Psoas muscle (tissue), 8 donors: ENCODE data around the gene DYNC2I2. TPM values are rescaled to one million over a fixed set of nuclear protein-coding genes. Genes with fewer than 3 reads are reported as not detected.

Experiments used
- ATAC-seq, 4 donors: fragments of 200-7000 bp; cut with Tn5 transposase; one replicate each; pipeline ENCODE4 v1.9.1; 2020; ENCODE audit warnings: moderate library complexity in 3 of 4, mild to moderate bottlenecking in 2 of 4
- DNase-seq, 2 donors: peaks; one replicate each; pipeline ENCODE4 v3.0.0-alpha.2; 2020
- H3K27ac ChIP-seq: fragments of 200-600 bp; one replicate; pipeline ENCODE4 v1.8.0; 2022
- H3K27me3 ChIP-seq, 3 donors: fragments of 200-600 bp in 1 of 3; one replicate each; pipeline versions ENCODE4 v1.6.1 to v1.8.0; 2013 to 2022; ENCODE audit warnings: low read length in 2 of 3, mild to moderate bottlenecking in 2 of 3, moderate library complexity in 1 of 3; ENCODE audit not compliant: insufficient read depth in 3 of 3
- H3K36me3 ChIP-seq, 2 donors: fragments of 200-600 bp in 1 of 2; one replicate each; pipeline versions ENCODE4 v1.6.1 to v1.8.0; 2013 to 2022; ENCODE audit warnings: low read depth in 1 of 2, mild to moderate bottlenecking in 1 of 2, moderate library complexity in 1 of 2; ENCODE audit not compliant: insufficient read depth in 1 of 2
- H3K4me1 ChIP-seq: fragments of 200-600 bp; one replicate; pipeline ENCODE4 v1.8.0; 2022
- H3K4me3 ChIP-seq: fragments of 200-600 bp; one replicate; pipeline ENCODE4 v1.8.0; 2022; ENCODE audit warnings: mild to moderate bottlenecking
- H3K9me3 ChIP-seq: fragments of 200-600 bp; one replicate; pipeline ENCODE4 v1.8.0; 2022
- WGBS, 3 donors: extraction: QIAGEN DNeasy Blood & Tissue Kit; methylation state at CpG; one replicate each; pipeline versions ENCODE4 v1.1.6 to v1.1.7; 2013; 5-methylcytosine and 5-hydroxymethylcytosine counted together
- intact Hi-C, 2 donors: fragments of 100-400 bp; cut with DNase I; formaldehyde crosslinking; loops; one replicate each; pipeline versions ENCODE4 v1.11.0 to v1.14.2; 2022
- polyA plus RNA-seq, 3 donors: library from polyadenylated mRNA; stranded (reverse); fragments of 200-250 nt; gene quantifications; one replicate each; pipeline ENCODE4 v1.2.3, GENCODE V29; 2013
- total RNA-seq, 4 donors: library from RNA; stranded (reverse); fragmentation: NEBNext Ultra II Directional in 2 of 4; extraction: Animal tissue kit (Norgen Biotek cat#: 25700) in 2 of 4; gene quantifications; one replicate each; pipeline versions ENCODE4 v1.2.1 to v1.2.4, GENCODE V29; 2021 to 2023
- TF ChIP-seq, protein P1 (sequence below): fragments of 200-600 bp; IDR thresholded peaks from one replicate; pipeline ENCODE4 v1.8.0; 2022; ENCODE audit warnings: antibody characterized with exemption
- donor health status: healthy with polysubstance abuse.
- donor health status: DM: no; HTN: no; CAD: no; lungs with moderate emphysema.
- donor health status: Bipolar disorder and iron deficiency.
- donor health status: healthy.
- donor health status: DM: yes; HTN: yes; CAD: no.
- donor health status: DM: no; HTN: no; CAD: no.
- donor health status: DM: no; HTN: no; CAD: no.
- donor health status: DM: yes; HTN: yes; CAD: no.

The DYNC2I2 gene
- total and polyA plus RNA-seq, 7 donors: 6.3 to 29.1 (median 10.3) TPM

DNA sequence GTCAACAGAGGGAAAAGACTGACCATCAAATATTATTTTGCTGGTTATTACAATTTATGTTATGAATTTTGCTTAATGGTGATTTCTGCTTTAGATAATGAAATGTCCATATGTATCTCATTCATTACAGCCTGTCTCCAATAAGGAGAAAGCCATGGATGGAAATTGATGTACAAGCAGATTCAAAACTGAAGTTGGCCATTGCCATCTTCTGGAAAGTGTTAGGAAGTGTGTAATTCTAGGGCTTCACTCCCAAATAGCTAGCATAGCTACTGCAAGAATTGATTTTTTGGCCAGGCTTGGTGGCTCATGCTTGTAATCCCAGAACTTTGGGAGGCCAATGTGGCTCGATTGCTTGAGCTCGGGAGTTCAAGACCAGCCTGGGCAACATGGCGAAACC is 45.8 kb downstream of the DYNC2I2 start:
- DNase-seq: no peak
- no peak for ATAC-seq
- Histone ChIP-seq H3K4me1 (peaks cover 16% of the 10 kb centered on the region), H3K9me3 (no peaks in the 10 kb centered on the region), H3K27ac (no peak overlapping the region), H3K4me3 (no peak overlapping the region), H3K27me3 (no peaks in the 10 kb centered on the region), H3K36me3 (peaks cover 22 to 97% of the 10 kb centered on the region in 2 donors)
- 72 to 80% (median 75%) methylated on average over 3 of the region's 3 CpGs for WGBS, 3 donors
- TF ChIP-seq, protein P1, sequence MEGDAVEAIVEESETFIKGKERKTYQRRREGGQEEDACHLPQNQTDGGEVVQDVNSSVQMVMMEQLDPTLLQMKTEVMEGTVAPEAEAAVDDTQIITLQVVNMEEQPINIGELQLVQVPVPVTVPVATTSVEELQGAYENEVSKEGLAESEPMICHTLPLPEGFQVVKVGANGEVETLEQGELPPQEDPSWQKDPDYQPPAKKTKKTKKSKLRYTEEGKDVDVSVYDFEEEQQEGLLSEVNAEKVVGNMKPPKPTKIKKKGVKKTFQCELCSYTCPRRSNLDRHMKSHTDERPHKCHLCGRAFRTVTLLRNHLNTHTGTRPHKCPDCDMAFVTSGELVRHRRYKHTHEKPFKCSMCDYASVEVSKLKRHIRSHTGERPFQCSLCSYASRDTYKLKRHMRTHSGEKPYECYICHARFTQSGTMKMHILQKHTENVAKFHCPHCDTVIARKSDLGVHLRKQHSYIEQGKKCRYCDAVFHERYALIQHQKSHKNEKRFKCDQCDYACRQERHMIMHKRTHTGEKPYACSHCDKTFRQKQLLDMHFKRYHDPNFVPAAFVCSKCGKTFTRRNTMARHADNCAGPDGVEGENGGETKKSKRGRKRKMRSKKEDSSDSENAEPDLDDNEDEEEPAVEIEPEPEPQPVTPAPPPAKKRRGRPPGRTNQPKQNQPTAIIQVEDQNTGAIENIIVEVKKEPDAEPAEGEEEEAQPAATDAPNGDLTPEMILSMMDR: no peak
- intact Hi-C loops: no loop called here

GRCh38 chr9:128607642-128608350 is 48.9 kb downstream of the DYNC2I2 start:
- H3K4me3 ChIP-seq: no peak overlapping the region
- H3K9me3 ChIP-seq: no peaks in the 10 kb centered on the region
- WGBS, 3 donors: 22 to 33% (median 29%) methylated on average over 16 of the region's 16 CpGs
- TF ChIP-seq, protein P1: no peak
- H3K27me3 ChIP-seq: no peaks in the 10 kb centered on the region
- DNase-seq (peak; percentile 87 to 95), ATAC-seq (peak; percentile 97 to 98 (median 98))
- peaks cover 16% of the 10 kb centered on the region for H3K4me1 ChIP-seq
- intact Hi-C loops: no loop called here
- peak overlapping the region; percentile 66 for H3K27ac ChIP-seq
- H3K36me3 ChIP-seq: peaks cover 12 to 97% of the 10 kb centered on the region in 2 donors

- intact Hi-C loops: no loop called here
- Histone ChIP-seq H3K4me1 (peaks cover 15% of the 10 kb centered on the region), H3K27ac (no peak overlapping the region), H3K36me3 (peaks cover 5 to 99% of the 10 kb centered on the region in 2 donors), H3K27me3 (no peaks in the 10 kb centered on the region), H3K4me3 (no peak overlapping the region), H3K9me3 (no peaks in the 10 kb centered on the region)
- DNase-seq: no peak
- TF ChIP-seq, protein P1: no peak
- no peak for ATAC-seq
- WGBS, 3 donors: 84 to 92% (median 92%) methylated on average over 8 of the region's 8 CpGs
Measured at GRCh38 chr9:128603697-128604096, 53.0 kb downstream of the DYNC2I2 start.

DNA sequence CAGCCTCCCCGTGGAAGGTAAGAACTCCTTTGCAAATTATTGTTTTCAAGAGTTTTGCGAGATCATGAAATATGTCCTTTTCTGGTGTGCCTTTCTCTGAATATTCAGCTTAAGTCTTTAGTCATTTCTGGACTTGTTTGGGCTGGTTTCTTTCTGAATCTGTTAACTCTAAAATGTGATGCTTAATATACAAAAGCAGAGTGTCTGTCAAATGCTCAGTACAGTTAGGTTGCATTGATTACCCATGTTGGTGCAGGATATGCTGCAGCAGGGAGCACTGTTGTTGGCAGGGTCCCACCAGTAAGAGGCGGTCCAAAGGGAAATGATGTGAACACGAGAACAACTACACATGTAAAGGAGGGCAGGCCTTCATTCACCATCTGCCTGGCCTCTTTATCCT is 56.5 kb downstream of the DYNC2I2 start:
- Histone ChIP-seq H3K9me3 (no peaks in the 10 kb centered on the region), H3K36me3 (peaks cover 4 to 100% of the 10 kb centered on the region in 2 donors), H3K27me3 (no peaks in the 10 kb centered on the region), H3K4me1 (no peaks in the 10 kb centered on the region), H3K27ac (no peak overlapping the region), H3K4me3 (no peak overlapping the region)
- DNase-seq: no peak
- TF ChIP-seq, protein P1: no peak
- 69 to 71% (median 70%) methylated on average over 4 of the region's 4 CpGs for WGBS, 3 donors
- no peak for ATAC-seq
- intact Hi-C loops: no loop called here

- Histone ChIP-seq H3K9me3 (no peaks in the 10 kb centered on the region), H3K4me3 (no peak overlapping the region), H3K27ac (no peak overlapping the region), H3K27me3 (no peaks in the 10 kb centered on the region), H3K4me1 (no peaks in the 10 kb centered on the region), H3K36me3 (peaks cover 7 to 100% of the 10 kb centered on the region in 2 donors)
- no peak for DNase-seq
- intact Hi-C loops: no loop called here
- no peak for ATAC-seq
- TF ChIP-seq, protein P1: no peak
- WGBS, 3 donors: 83 to 97% (median 96%) methylated on average over 4 of the region's 4 CpGs
Measured at GRCh38 chr9:128595471-128595870, 61.2 kb downstream of the DYNC2I2 start.
